OCI-LY3 (cell line): ENCODE data around the gene NFIL3.

Source experiments
- CTCF ChIP-seq: fragments of 200-600, 300-600 bp; sonication (generic); IDR thresholded peaks from 2 replicates; pipeline ENCODE4 v1.5.1; 2014; ENCODE audit warnings: antibody characterized with exemption, low read length, low read depth
- EZH2phosphoT487 ChIP-seq: fragments of 200-600 bp; shearing (Covaris generic); IDR thresholded peaks from 2 replicates; pipeline ENCODE4 v1.6.1; 2018; ENCODE audit warnings: antibody characterized with exemption, mixed run types, low read depth

GRCh38 chr9:91428436-91428835, 4.8 kb upstream of the NFIL3 start:
- no peak for TF ChIP-seq CTCF
- no peak for TF ChIP-seq EZH2phosphoT487
